ENCODE data around the gene ITPKB.

The ITPKB gene

DNA sequence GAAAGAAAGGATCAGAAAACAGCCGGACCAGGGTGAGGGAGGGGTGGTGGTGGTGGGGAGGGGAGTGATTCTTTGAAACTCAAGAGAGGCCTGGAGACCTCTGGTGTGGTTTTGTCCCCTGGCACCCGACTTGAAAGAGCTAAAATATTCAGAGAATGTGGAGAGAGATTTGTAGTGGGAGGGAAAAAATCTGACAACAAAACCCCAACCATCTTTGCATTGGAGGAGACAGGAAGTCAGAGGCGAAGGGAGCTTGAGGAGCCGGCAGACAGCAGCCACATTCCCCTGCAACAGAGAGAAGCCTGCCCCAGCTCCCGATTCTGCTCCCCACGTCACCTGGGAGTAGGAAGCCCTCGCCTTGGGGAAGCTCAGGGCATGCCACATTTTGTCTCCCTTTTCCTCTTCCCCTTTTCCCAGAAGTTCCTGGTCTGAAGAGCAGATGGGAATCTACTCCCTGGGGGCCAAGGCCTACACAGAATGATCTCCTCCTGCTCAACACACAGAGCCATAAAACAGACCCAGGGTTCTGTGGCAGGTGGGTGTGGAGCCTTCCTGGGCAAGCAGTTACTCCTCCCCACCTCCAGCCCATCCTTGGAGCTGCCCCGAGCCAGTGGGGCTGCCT lies 84.9 kb downstream of the ITPKB start:
- TF ChIP-seq FOXM1 (IDR thresholded peaks at IDR 0.05; ENCODE audit: borderline replicate concordance, low read depth) = no peak

DNA sequence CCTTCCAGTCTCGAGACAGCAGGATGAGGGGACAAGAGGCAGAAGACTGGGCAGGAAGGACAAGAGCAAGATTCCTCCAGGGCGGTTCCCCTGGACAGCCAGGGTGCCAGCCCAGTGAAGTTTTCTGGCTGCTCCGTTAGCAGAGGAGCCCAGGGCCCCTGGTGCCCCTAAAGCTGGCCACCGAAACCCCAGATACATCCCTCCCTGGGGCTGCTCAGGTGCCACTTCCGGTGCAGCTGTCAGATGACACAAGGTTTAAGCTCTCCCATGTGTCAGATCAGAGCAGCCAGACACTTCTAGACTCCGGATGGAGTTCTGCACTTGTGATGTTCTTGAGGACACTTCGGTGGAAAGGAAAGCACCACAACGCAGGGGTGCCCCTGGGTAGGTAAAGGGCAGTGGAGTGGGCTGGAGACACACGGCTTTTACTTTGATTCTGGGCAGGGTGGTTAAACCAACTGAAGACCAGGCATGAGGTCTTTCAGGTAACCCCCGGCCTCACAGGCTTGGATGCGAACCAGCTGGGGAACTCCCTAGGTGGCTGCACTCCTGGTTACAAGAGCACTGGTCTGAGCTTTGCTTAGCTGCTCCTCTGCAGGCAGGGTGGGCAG lies 85.7 kb downstream of the ITPKB start:
- TF ChIP-seq CREB1 (IDR thresholded peaks at IDR 0.05; ENCODE audit: low read depth) (no peak), EGR1 (IDR thresholded peaks at IDR 0.05) (no peak), ZBTB7A (IDR thresholded peaks at IDR 0.05; ENCODE audit: low read depth) (no peak), EP300 (IDR thresholded peaks at IDR 0.05; ENCODE audit: borderline replicate concordance) (no peak), YY1 (IDR thresholded peaks at IDR 0.05; ENCODE audit: low read depth) (no peak), FOXM1 (IDR thresholded peaks at IDR 0.05; ENCODE audit: borderline replicate concordance, low read depth) (no peak), NFIC (IDR thresholded peaks at IDR 0.05) (no peak), TEAD4 (IDR thresholded peaks at IDR 0.05) (no peak), RAD21 (IDR thresholded peaks at IDR 0.05; ENCODE audit: low read depth) (no peak)
- TF ChIP-seq, protein P1, sequence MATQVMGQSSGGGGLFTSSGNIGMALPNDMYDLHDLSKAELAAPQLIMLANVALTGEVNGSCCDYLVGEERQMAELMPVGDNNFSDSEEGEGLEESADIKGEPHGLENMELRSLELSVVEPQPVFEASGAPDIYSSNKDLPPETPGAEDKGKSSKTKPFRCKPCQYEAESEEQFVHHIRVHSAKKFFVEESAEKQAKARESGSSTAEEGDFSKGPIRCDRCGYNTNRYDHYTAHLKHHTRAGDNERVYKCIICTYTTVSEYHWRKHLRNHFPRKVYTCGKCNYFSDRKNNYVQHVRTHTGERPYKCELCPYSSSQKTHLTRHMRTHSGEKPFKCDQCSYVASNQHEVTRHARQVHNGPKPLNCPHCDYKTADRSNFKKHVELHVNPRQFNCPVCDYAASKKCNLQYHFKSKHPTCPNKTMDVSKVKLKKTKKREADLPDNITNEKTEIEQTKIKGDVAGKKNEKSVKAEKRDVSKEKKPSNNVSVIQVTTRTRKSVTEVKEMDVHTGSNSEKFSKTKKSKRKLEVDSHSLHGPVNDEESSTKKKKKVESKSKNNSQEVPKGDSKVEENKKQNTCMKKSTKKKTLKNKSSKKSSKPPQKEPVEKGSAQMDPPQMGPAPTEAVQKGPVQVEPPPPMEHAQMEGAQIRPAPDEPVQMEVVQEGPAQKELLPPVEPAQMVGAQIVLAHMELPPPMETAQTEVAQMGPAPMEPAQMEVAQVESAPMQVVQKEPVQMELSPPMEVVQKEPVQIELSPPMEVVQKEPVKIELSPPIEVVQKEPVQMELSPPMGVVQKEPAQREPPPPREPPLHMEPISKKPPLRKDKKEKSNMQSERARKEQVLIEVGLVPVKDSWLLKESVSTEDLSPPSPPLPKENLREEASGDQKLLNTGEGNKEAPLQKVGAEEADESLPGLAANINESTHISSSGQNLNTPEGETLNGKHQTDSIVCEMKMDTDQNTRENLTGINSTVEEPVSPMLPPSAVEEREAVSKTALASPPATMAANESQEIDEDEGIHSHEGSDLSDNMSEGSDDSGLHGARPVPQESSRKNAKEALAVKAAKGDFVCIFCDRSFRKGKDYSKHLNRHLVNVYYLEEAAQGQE (IDR thresholded peaks at IDR 0.05; ENCODE audit: low read depth) = no peak
- TF ChIP-seq, protein P2, sequence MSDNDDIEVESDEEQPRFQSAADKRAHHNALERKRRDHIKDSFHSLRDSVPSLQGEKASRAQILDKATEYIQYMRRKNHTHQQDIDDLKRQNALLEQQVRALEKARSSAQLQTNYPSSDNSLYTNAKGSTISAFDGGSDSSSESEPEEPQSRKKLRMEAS (IDR thresholded peaks at IDR 0.05) = no peak
- TF ChIP-seq, protein P3, sequence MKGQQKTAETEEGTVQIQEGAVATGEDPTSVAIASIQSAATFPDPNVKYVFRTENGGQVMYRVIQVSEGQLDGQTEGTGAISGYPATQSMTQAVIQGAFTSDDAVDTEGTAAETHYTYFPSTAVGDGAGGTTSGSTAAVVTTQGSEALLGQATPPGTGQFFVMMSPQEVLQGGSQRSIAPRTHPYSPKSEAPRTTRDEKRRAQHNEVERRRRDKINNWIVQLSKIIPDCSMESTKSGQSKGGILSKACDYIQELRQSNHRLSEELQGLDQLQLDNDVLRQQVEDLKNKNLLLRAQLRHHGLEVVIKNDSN (IDR thresholded peaks at IDR 0.05) = no peak

DNA sequence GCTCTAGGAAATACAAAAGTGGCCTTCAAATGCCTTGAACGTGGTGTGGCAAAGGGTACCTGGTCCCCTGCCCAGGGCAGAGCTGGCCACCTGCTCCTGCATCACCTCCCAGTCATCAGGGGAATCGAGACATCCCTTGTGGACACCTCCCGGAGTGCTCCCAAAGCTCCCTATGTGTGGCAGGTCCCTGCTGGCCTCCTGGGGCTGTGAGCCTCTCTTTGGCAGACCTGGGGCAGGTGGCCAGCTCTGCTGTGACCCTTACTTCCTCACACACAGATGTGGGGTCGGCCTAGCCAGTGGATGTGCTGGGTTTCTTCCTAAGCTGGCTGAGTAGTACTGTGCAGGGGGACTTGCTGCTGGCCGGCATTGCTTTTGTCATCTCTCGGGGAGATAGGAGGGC lies 86.5 kb downstream of the ITPKB start:
- no peak for TF ChIP-seq RAD21 (IDR thresholded peaks at IDR 0.05; ENCODE audit: low read depth)
- TF ChIP-seq TAF1 (IDR thresholded peaks at IDR 0.05; ENCODE audit: low read depth) = no peak
- no peak for TF ChIP-seq TEAD4 (IDR thresholded peaks at IDR 0.05)
- TF ChIP-seq ZBTB7A (IDR thresholded peaks at IDR 0.05; ENCODE audit: low read depth) = no peak
- TF ChIP-seq CEBPB (IDR thresholded peaks at IDR 0.05) = no peak
- no peak for TF ChIP-seq NFIC (IDR thresholded peaks at IDR 0.05)
- TF ChIP-seq, protein P3 (IDR thresholded peaks at IDR 0.05) = no peak
- no peak for TF ChIP-seq EGR1 (IDR thresholded peaks at IDR 0.05)
- TF ChIP-seq CREB1 (IDR thresholded peaks at IDR 0.05; ENCODE audit: low read depth) = no peak

DNA sequence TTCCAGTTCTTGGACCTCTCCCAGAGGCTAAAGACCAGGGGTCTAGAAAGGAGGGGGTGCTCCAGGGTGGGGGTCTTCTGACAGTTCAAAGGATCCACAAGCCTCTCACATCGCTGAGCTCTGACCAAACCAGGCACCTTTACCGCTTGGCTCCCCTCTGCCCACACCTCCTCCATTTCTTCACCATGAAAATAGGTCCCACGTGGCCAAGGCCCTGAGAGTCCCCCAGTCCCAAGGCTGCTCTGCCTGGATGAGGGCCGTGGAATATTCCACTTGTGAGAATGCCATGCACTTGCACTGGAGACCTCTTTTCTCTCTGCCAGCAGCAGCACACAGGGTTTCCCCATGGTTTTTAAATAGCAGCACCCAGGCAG lies 87.4 kb downstream of the ITPKB start:
- no peak for TF ChIP-seq CREB1 (IDR thresholded peaks at IDR 0.05; ENCODE audit: low read depth)
- TF ChIP-seq EP300 (IDR thresholded peaks at IDR 0.05; ENCODE audit: borderline replicate concordance) = no peak

DNA sequence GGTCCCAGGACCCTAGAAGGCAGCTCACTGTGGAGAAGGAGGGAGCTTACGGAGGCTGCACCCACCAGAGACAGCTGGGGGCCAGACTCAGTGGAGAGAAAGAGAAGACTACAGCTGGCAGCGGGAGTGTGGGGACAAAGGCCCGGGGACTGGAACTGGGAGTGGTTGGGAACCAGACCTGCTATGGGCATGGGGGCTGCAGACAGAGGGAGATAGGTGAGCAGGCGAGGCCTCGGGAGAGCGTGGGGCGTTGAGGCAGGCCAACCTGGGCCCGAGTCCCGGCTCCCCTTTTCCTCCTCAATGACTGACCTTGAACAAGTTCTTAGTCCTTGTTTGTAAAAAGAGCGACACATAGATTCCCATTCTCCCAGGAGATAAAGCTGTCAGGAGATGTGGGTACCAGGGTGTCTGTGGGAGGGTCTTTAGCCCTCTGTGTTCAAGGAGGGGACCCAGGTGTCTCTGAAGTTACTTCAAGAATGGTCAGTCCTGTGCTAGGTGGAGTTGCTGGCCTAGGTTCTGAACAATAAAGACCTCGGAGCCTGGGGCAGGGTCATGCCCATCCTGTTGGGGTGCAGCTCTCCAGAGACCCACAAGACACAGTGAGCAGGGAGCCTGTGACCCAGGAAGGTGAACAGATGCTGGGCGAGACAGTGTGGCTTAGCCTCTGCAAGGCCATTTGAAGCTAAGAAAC lies 87.9 kb downstream of the ITPKB start:
- TF ChIP-seq, protein P1 (IDR thresholded peaks at IDR 0.05; ENCODE audit: low read depth) = peak; percentile 33; the same call in 1 of the 2 replicates
- TF ChIP-seq TCF12 (IDR thresholded peaks at IDR 0.05; ENCODE audit: low read depth) = no peak

DNA sequence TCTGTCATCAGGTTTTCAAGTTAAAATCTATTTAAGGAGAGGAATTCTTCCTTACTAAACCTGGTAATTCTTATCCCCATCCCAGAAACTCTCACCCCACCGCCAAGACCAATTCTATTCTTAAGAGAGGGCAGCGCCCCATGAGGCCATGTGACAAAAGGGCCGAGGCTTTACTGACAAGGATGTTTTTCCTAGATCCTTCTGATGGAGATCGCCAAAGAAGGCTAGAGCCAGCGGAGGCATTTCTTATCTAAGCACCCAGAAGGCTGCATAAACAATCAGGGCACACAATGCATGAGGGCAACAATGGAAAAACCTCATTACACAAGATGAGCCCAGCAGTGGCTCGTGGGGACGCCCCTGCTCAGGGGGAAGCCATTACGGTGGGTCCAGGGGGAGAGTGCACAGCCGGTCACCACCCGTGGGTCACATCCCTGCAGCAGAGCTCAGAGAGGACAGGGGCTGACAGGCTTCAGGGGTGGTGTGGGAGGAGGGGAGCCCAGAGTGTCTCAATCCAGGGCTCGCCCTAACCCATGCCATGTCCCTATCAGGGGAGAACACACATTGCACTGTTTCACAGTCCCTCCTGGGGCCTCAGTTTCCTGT lies 88.7 kb downstream of the ITPKB start:
- TF ChIP-seq FOXM1 (IDR thresholded peaks at IDR 0.05; ENCODE audit: borderline replicate concordance, low read depth) (no peak), TCF12 (IDR thresholded peaks at IDR 0.05; ENCODE audit: low read depth) (no peak), EP300 (IDR thresholded peaks at IDR 0.05; ENCODE audit: borderline replicate concordance) (no peak), TAF1 (IDR thresholded peaks at IDR 0.05; ENCODE audit: low read depth) (no peak), RAD21 (IDR thresholded peaks at IDR 0.05; ENCODE audit: low read depth) (no peak), EGR1 (IDR thresholded peaks at IDR 0.05) (no peak), TEAD4 (IDR thresholded peaks at IDR 0.05) (no peak), CREB1 (IDR thresholded peaks at IDR 0.05; ENCODE audit: low read depth) (no peak)
- TF ChIP-seq, protein P2 (IDR thresholded peaks at IDR 0.05) = no peak
- TF ChIP-seq, protein P1 (IDR thresholded peaks at IDR 0.05; ENCODE audit: low read depth) = no peak
- TF ChIP-seq, protein P3 (IDR thresholded peaks at IDR 0.05) = no peak
